Suprapubic skin (tissue), 4 donors: Measurements from ENCODE around the gene HSD17B11. TPM values are rescaled to one million over a fixed set of nuclear protein-coding genes. Genes with fewer than 3 reads are reported as not detected.
A peak's percentile ranks its signal among the peaks of the same experiment; 100 is the strongest.
"Not testable (repeated sequence)": the region's sequence is repeated elsewhere in the genome, so short reads cannot be mapped to it uniquely, and the experiment has no call there.

ENCODE experiments used
- DNase-seq, 2 donors: peaks; one replicate each; pipeline ENCODE4 v3.0.0-alpha.2; 2019; ENCODE audit warnings: low spot score in 2 of 2
- H3K27ac ChIP-seq: fragments of 200-600 bp; sonication (generic); one replicate; pipeline ENCODE4 v1.5.1; 2019
- H3K27me3 ChIP-seq: fragments of 200-600 bp; sonication (generic); one replicate; pipeline ENCODE4 v1.5.1; 2019
- H3K36me3 ChIP-seq: fragments of 200-600 bp; sonication (generic); one replicate; pipeline ENCODE4 v1.5.1; 2019
- H3K4me1 ChIP-seq: fragments of 200-600 bp; sonication (generic); one replicate; pipeline ENCODE4 v1.5.1; 2019
- H3K4me3 ChIP-seq: fragments of 200-600 bp; sonication (generic); one replicate; pipeline ENCODE4 v1.5.1; 2019; ENCODE audit warnings: mild to moderate bottlenecking
- H3K9me3 ChIP-seq: fragments of 200-600 bp; sonication (generic); one replicate; pipeline ENCODE4 v1.5.1; 2019
- CTCF ChIP-seq, 2 donors: fragments of 200-600 bp in 1 of 2; fragments of 450-650 bp in 1 of 2; sonication (generic) in 1 of 2; IDR thresholded peaks; one replicate each; pipeline ENCODE4 v1.5.1; 2016 to 2019; ENCODE audit warnings: antibody characterized with exemption in 2 of 2, mild to moderate bottlenecking in 1 of 2, moderate library complexity in 1 of 2
- EP300 ChIP-seq: sonication (generic); formaldehyde crosslinking; IDR thresholded peaks from one replicate; pipeline ENCODE4 v1.6.1; 2017; ENCODE audit warnings: antibody characterized with exemption
- POLR2A ChIP-seq, 2 donors: fragments of 450-650 bp; IDR thresholded peaks; one replicate each; pipeline ENCODE4 v1.6.1; 2017; ENCODE audit warnings: antibody characterized with exemption in 2 of 2, mild to moderate bottlenecking in 2 of 2, moderate library complexity in 2 of 2
- POLR2AphosphoS5 ChIP-seq, 3 donors: sonication (generic); formaldehyde crosslinking; IDR thresholded peaks; one replicate each; pipeline ENCODE4 v1.6.1; 2017; ENCODE audit warnings: antibody characterized with exemption in 3 of 3
- WGBS: methylation state at CpG from one replicate; pipeline ENCODE4 v1.1.5; 2018; 5-methylcytosine and 5-hydroxymethylcytosine counted together
- total RNA-seq, 4 donors: library from RNA; depleted of rRNA; stranded (reverse); fragments of >200 nt; gene quantifications; one replicate each; pipeline ENCODE4 v1.1.0, GENCODE V29; 2016

Gene HSD17B11
- total RNA-seq, 4 donors from 2014 or later: 11.3 to 34.4 (median 21.4) TPM

GRCh38 chr4:87426865-87427517 is 36.0 kb upstream of the HSD17B11 start:
- WGBS: 90% methylated on average over 3 of the region's 3 CpGs
- H3K9me3 ChIP-seq: no peaks in the 10 kb centered on the region
- DNase-seq: no peak
- no peaks in the 10 kb centered on the region for H3K27me3 ChIP-seq
- H3K27ac ChIP-seq: no peak overlapping the region
- no peak for TF ChIP-seq CTCF (IDR thresholded peaks at IDR 0.05)
- no peak for TF ChIP-seq POLR2AphosphoS5 (IDR thresholded peaks at IDR 0.05)
- TF ChIP-seq EP300: no peak
- peaks cover 20% of the 10 kb centered on the region for H3K4me1 ChIP-seq
- no peak overlapping the region for H3K4me3 ChIP-seq
- no peaks in the 10 kb centered on the region for H3K36me3 ChIP-seq

- Histone ChIP-seq H3K36me3 (no peaks in the 10 kb centered on the region), H3K27ac (no peak overlapping the region), H3K4me3 (no peak overlapping the region), H3K9me3 (no peaks in the 10 kb centered on the region), H3K27me3 (no peaks in the 10 kb centered on the region), H3K4me1 (peaks cover 28% of the 10 kb centered on the region)
- DNase-seq: no peak
- 92% methylated on average over 2 of the region's 2 CpGs for WGBS
- TF ChIP-seq CTCF (IDR thresholded peaks at IDR 0.05) (no peak), POLR2AphosphoS5 (IDR thresholded peaks at IDR 0.05) (no peak), POLR2A (IDR thresholded peaks at IDR 0.05) (no peak), EP300 (no peak)
Measured at GRCh38 chr4:87425711-87426110, 34.7 kb upstream of the HSD17B11 start.

- Histone ChIP-seq H3K4me3 (peak overlapping the region; percentile 67), H3K4me1 (peaks cover 28% of the 10 kb centered on the region)
- H3K27me3 ChIP-seq, H3K9me3 ChIP-seq, H3K36me3 ChIP-seq, H3K27ac ChIP-seq, DNase-seq: not testable (repeated sequence)
- WGBS: 90% methylated on average over 22 of the region's 22 CpGs
Measured at GRCh38 chr4:87424099-87424543, 33.1 kb upstream of the HSD17B11 start.

GRCh38 chr4:87423317-87424098 is 32.5 kb upstream of the HSD17B11 start:
- Histone ChIP-seq H3K27ac (peak overlapping the region; percentile 93), H3K9me3 (no peaks in the 10 kb centered on the region), H3K4me1 (peaks cover 28% of the 10 kb centered on the region), H3K27me3 (no peaks in the 10 kb centered on the region), H3K36me3 (no peaks in the 10 kb centered on the region), H3K4me3 (peak overlapping the region; percentile 67)
- TF ChIP-seq POLR2A (IDR thresholded peaks at IDR 0.05) (no peak), POLR2AphosphoS5 (IDR thresholded peaks at IDR 0.05) (no peak), EP300 (no peak), CTCF (IDR thresholded peaks at IDR 0.05) (no peak)
- DNase-seq: no peak
- 8% methylated on average over 3 of the region's 3 CpGs for WGBS

- Histone ChIP-seq H3K27me3 (no peaks in the 10 kb centered on the region), H3K27ac (peak within 1 kb of the TSS; percentile 93), H3K36me3 (no peaks in the 10 kb centered on the region), H3K9me3 (no peaks in the 10 kb centered on the region), H3K4me1 (peaks cover 28% of the 10 kb centered on the region), H3K4me3 (peak within 1 kb of the TSS; percentile 67)
- under 1% methylated on average over 44 of the region's 58 CpGs for WGBS
- no peak for TF ChIP-seq EP300
- TF ChIP-seq POLR2AphosphoS5 (IDR thresholded peaks at IDR 0.05): peak; percentile 36 to 90 (median 79)
- TF ChIP-seq CTCF (IDR thresholded peaks at IDR 0.05): no peak
- TF ChIP-seq POLR2A (IDR thresholded peaks at IDR 0.05): peak in 1 of 2 donors; percentile 78
- peak; percentile 95 for DNase-seq
Measured at GRCh38 chr4:87422104-87423052, 31.4 kb upstream of the HSD17B11 start, which contains the start of gene NUDT9. Gene NUDT9, plus strand, starts transcription at chr4:87422573. Its CDS starts 333 bp downstream, at chr4:87422906.
